NCI-H82 (cell line): ENCODE results near the gene GRIP2.
"Not testable (repeated sequence)": the region's sequence is repeated elsewhere in the genome, so short reads cannot be mapped to it uniquely, and the experiment has no call there.

Experiments
- DNase-seq: peaks from one replicate; lab custom pipeline; 2025; lab: John Stamatoyannopoulos, UW

GRIP2 gene

GRCh38 chr3:14520149-14520548, 20.0 kb downstream of the GRIP2 start:
- no peak for DNase-seq

GRCh38 chr3:14519406-14519805, 20.7 kb downstream of the GRIP2 start:
- no peak for DNase-seq

GRCh38 chr3:14518893-14519292, 21.2 kb downstream of the GRIP2 start:
- no peak for DNase-seq

GRCh38 chr3:14518432-14518802, 21.7 kb downstream of the GRIP2 start:
- DNase-seq = no peak

- no peak for DNase-seq
Measured at GRCh38 chr3:14517601-14518431, 22.3 kb downstream of the GRIP2 start.

GRCh38 chr3:14516738-14517345, 23.3 kb downstream of the GRIP2 start:
- DNase-seq = no peak

- not testable (repeated sequence) for DNase-seq
Measured at GRCh38 chr3:14515526-14515925, 24.6 kb downstream of the GRIP2 start.

- no peak for DNase-seq
Measured at GRCh38 chr3:14514323-14514720, 25.8 kb downstream of the GRIP2 start.

GRCh38 chr3:14513566-14514322, 26.4 kb downstream of the GRIP2 start:
- DNase-seq = no peak

GRCh38 chr3:14512942-14513327, 27.2 kb downstream of the GRIP2 start:
- DNase-seq = no peak

- DNase-seq = no peak
Measured at GRCh38 chr3:14512281-14512941, 27.7 kb downstream of the GRIP2 start.

- DNase-seq = no peak
Measured at GRCh38 chr3:14511623-14512280, 28.4 kb downstream of the GRIP2 start.

- no peak for DNase-seq
Measured at GRCh38 chr3:14510838-14511622, 29.1 kb downstream of the GRIP2 start.

GRCh38 chr3:14509796-14510100, 30.4 kb downstream of the GRIP2 start:
- DNase-seq = no peak

GRCh38 chr3:14508966-14509795, 31.0 kb downstream of the GRIP2 start:
- DNase-seq = peak; percentile 81

- DNase-seq = no peak
Measured at GRCh38 chr3:14508505-14508819, 31.7 kb downstream of the GRIP2 start.

- DNase-seq = no peak
Measured at GRCh38 chr3:14507757-14508504, 32.2 kb downstream of the GRIP2 start.

- DNase-seq = peak; percentile 26
Measured at GRCh38 chr3:14507305-14507741, 32.8 kb downstream of the GRIP2 start.

GRCh38 chr3:14506626-14507304, 33.4 kb downstream of the GRIP2 start:
- no peak for DNase-seq
